ENCODE data around the gene ZNF365. TPM values are rescaled to one million over a fixed set of nuclear protein-coding genes. Genes with fewer than 3 reads are reported as not detected.

ZNF365 gene
- total RNA-seq, 1 donor, result 1.5 TPM

DNA sequence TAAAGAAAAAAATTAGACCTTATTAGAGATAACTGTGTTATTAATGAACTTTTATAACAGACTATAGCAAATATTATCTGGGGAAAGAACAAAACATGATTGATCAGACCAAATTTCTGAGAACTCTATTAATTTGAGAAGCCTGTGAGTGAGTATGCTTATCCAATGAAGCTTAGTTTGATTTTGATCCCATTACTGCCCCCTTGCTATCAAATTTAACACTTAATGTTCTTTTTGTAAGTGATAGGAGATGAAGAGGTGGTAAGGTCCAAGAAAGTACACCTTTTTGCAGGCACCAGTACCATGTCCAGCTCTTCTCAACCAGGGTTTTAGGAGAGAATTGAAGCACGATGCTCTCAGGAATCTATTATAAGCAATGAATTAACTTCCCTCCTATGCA lies 49.9 kb downstream of the ZNF365 start:
- H3K4me3 ChIP-seq (ENCODE audit: low read length), result no peak overlapping the region

DNA sequence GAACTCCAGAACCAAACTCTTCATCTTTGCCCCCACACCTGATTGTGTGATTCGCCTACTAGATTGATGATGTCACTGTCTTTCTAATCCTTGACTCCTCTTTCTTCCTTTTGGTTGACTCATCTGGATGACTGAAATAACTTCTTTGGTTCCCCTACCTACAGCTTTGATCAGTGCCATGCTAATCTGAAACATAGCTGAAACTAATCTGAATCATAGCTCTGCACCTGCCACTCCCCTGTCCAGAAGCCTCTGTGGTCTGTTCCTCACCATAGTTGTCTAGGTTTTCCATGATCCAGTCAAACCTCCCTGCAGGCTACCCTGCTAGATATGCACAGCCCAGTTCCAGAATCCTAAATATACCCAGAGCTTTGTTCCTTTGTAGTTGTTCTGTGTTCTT lies 51.9 kb downstream of the ZNF365 start:
- Histone ChIP-seq H3K9me3 (ENCODE audit: low read depth, low read length) (no peaks in the 10 kb centered on the region), H3K27me3 (ENCODE audit: insufficient read depth, low read length) (no peaks in the 10 kb centered on the region), H3K4me3 (ENCODE audit: low read length) (no peak overlapping the region), H3K4me1 (ENCODE audit: insufficient read depth, low read length) (no peaks in the 10 kb centered on the region)

More for the DNA sequence above, 49.9 kb downstream of the ZNF365 start:
- no peaks in the 10 kb centered on the region for H3K4me1 ChIP-seq (ENCODE audit: insufficient read depth, low read length)
- no peaks in the 10 kb centered on the region for H3K9me3 ChIP-seq (ENCODE audit: low read depth, low read length)
- H3K27me3 ChIP-seq (ENCODE audit: insufficient read depth, low read length), result no peaks in the 10 kb centered on the region

DNA sequence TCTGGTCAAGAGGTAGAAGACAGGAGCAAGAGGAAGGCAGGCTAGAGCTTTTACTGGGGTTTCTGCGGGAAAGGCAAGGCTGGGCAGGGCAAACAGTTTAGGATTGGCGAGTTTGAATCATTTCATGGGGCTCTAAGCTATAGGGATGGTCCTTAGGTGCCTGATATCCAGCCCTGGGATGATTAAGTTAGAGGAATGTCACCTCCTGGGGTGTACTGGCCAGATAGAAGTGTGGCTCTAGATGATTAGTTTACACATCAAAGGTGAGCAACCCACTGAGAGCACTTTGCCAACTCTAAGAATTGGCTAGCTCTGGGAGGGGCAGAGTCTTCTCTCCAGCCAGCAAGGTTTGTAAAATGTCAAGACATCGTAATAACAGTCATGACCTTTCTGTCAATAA lies 52.4 kb downstream of the ZNF365 start:
- Histone ChIP-seq H3K9me3 (ENCODE audit: low read depth, low read length) (no peaks in the 10 kb centered on the region), H3K4me1 (ENCODE audit: insufficient read depth, low read length) (no peaks in the 10 kb centered on the region)

DNA sequence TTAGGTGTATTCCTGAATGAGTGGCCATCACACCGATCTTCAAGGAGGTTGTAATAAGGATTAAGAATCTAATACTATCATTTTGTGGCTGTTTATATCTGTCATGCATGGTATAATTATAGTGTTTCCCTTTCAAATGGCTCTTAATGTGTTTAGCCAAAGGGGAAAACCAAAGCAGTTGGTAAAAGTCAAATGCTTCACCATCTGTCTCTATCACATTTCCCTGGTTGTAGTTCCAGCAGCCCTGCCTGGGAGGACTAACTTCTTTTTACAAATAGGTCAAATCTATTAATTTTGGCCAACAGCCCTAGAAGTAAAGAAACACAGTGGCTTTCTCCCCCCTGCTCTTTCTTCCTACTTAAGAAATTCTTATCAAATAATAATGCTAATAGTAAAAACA lies 56.7 kb downstream of the ZNF365 start:
- Histone ChIP-seq H3K9me3 (ENCODE audit: low read depth, low read length) (no peaks in the 10 kb centered on the region), H3K4me3 (ENCODE audit: low read length) (no peak overlapping the region), H3K4me1 (ENCODE audit: insufficient read depth, low read length) (no peaks in the 10 kb centered on the region), H3K27me3 (ENCODE audit: insufficient read depth, low read length) (peaks cover 4% of the 10 kb centered on the region)

More for the DNA sequence above, 52.4 kb downstream of the ZNF365 start:
- Histone ChIP-seq H3K27me3 (ENCODE audit: insufficient read depth, low read length) (no peaks in the 10 kb centered on the region), H3K4me3 (ENCODE audit: low read length) (no peak overlapping the region)

DNA sequence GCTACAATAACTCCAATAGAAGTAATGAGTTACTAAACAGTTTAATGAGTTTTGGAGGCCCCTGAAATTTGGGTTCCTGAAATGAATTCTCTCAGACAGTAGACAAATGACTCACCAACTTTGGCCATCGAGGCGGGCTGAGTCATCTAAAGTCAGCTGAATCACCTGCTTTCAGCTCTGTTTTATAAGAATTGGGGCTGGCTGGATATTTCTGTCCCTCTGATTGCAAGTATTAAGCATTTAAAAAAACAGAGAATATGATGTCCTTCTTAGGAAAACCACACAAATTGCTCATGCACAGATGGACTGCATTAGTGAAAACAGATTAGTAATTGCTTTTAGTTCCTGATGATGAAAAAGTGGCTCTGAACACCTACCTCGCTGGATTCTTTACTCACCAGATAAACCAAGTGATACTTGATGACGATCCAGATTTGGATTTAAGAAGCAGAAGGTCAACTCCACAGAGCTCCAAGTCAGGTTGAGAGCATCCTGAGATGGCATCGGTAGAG lies 59.1 kb downstream of the ZNF365 start:
- Histone ChIP-seq H3K27me3 (ENCODE audit: insufficient read depth, low read length) (peaks cover 4% of the 10 kb centered on the region), H3K9me3 (ENCODE audit: low read depth, low read length) (no peaks in the 10 kb centered on the region), H3K4me1 (ENCODE audit: insufficient read depth, low read length) (no peaks in the 10 kb centered on the region), H3K4me3 (ENCODE audit: low read length) (no peak overlapping the region)

DNA sequence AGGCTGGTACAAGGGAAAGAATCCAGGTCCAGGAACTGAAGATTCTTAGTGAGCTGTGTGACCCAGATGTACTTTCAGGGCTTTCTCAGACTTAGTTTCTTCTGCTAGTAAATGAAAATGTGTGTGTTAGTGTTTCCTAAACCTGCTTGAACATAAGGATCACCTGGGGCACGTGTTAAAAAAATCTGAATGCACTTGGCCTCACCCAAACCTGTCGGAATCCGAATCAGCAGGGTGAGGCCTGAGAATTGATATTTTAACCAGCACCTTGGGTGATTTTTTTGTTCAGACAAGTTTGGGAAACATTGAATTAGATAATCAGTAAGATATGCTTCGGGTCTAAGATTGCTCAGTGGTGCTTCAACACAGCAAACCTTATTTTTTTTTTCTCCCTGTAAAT lies 59.7 kb downstream of the ZNF365 start:
- H3K9me3 ChIP-seq (ENCODE audit: low read depth, low read length), result no peaks in the 10 kb centered on the region
- no peak overlapping the region for H3K4me3 ChIP-seq (ENCODE audit: low read length)
- H3K27me3 ChIP-seq (ENCODE audit: insufficient read depth, low read length), result peaks cover 4% of the 10 kb centered on the region
- H3K4me1 ChIP-seq (ENCODE audit: insufficient read depth, low read length), result no peaks in the 10 kb centered on the region

DNA sequence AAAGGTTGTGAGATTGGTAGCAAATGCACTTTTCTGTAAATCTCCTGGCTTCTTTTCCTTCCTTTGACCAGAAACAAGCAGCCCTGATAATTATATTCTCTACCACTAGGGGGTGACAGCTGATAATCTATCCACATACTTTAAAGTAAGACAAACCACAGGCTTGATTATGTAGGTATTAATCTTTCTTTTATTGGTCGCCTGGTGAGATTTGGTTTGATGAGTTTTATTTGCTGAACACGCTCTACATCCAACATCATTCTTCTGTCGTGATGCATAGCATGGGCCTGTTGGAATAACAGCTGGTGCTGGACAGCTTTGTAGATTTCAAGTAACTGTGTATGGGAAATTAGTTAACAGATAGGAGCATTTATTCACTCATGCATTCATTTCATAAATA lies 63.5 kb downstream of the ZNF365 start:
- peaks cover 4% of the 10 kb centered on the region for H3K27me3 ChIP-seq (ENCODE audit: insufficient read depth, low read length)
- H3K9me3 ChIP-seq (ENCODE audit: low read depth, low read length), result no peaks in the 10 kb centered on the region
- H3K4me1 ChIP-seq (ENCODE audit: insufficient read depth, low read length), result no peaks in the 10 kb centered on the region
- no peak overlapping the region for H3K4me3 ChIP-seq (ENCODE audit: low read length)

DNA sequence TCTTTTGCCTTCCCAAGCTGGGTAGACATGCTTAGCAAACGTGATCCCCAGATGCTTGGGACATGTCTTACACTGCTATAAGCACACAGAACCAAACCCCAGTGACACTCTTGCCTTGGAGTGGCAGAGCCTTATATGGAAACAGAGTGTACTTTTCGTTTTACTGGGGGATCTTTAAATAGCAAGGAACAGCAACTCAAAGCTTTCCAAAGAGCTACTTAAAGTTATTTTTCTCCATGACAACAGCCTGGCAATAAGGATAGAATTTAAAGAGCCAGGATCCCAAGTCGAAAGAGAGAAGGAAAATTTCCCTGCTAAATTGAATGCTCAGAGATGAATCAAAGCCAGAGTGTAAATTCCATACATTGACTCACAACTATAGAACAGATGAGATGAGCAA lies 67.8 kb downstream of the ZNF365 start:
- H3K4me1 ChIP-seq (ENCODE audit: insufficient read depth, low read length), result no peaks in the 10 kb centered on the region
- H3K4me3 ChIP-seq (ENCODE audit: low read length), result no peak overlapping the region
- no peaks in the 10 kb centered on the region for H3K27me3 ChIP-seq (ENCODE audit: insufficient read depth, low read length)
- H3K9me3 ChIP-seq (ENCODE audit: low read depth, low read length), result no peaks in the 10 kb centered on the region

DNA sequence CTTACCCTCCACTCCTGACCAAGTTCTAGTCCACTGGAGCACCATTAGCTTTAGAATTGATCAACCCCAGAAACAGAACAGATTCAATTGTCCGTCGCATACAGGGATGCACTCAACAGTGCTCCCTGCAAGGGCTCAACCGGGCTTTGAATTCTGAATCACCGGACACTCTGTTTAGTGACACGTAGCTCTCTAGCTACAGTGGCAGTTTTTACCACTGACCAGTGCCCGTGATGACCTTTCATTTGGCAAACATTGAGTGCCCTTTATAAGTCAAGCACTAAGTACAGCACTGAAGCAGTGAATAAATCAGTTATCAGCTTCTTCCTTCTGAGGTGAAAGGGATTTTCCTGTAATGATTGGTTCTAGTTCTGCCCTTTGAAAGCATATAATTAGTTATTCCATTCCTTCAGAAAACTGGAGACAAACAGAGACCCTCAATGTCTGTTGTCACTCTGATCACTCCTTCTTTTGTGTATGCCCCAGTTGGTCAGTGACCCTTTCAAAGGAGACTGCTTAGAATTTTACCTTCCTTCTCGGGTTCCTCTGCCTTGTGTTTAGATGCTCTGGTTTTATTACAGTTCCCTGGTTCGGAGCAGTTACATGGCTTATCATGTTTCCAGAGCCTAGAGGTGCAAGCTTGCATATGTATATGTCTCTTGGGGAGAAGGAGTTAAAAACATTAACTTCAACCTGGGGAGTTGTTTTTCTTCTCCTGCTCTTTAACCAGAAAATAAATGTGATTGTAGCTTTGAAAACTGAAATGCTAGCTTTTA lies 68.9 kb downstream of the ZNF365 start:
- Histone ChIP-seq H3K4me3 (ENCODE audit: low read length) (no peak overlapping the region), H3K27me3 (ENCODE audit: insufficient read depth, low read length) (no peaks in the 10 kb centered on the region), H3K4me1 (ENCODE audit: insufficient read depth, low read length) (no peaks in the 10 kb centered on the region), H3K9me3 (ENCODE audit: low read depth, low read length) (no peaks in the 10 kb centered on the region)

DNA sequence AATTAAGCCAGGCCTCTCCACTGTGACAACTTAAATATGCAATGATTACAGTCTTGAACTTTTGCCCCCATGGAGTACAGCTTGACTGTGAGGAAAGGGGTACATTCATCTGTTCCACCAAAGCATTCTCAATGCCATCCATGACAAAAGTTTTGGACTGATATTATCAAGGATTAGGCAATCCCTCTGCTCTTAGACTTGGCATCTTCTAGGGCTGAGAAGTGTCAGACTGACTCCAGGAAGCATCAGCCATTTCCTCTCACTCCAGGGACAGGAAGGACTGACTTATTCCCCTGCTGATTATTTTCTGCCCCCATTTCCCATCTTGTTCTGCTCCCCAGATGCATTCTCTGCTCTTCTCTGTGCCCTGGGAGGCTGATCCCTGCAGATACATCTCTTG lies 69.7 kb downstream of the ZNF365 start:
- H3K4me3 ChIP-seq (ENCODE audit: low read length), result no peak overlapping the region
- no peaks in the 10 kb centered on the region for H3K4me1 ChIP-seq (ENCODE audit: insufficient read depth, low read length)
- no peaks in the 10 kb centered on the region for H3K27me3 ChIP-seq (ENCODE audit: insufficient read depth, low read length)
- no peaks in the 10 kb centered on the region for H3K9me3 ChIP-seq (ENCODE audit: low read depth, low read length)

DNA sequence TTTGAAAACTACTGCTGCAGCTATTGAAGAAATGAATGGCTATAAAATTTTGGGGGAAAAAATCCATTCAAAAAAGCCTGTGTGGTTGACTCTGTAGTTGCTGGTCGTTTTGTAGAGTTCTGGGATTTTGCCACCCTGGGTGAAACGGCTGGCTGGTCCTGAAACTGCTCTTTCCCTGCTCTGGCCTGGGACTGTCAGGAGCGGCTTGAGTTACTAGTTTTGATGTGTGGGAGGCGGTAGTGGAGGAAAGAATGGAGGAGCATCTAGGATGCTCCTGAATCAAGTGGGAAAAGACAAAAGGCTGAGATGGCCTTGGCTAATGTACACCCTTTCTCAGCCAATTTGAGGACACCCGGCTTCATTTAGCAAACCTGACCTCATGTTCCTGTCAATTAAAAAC lies 72.5 kb downstream of the ZNF365 start:
- H3K4me1 ChIP-seq (ENCODE audit: insufficient read depth, low read length), result peaks cover 9% of the 10 kb centered on the region
- no peaks in the 10 kb centered on the region for H3K9me3 ChIP-seq (ENCODE audit: low read depth, low read length)
- H3K27me3 ChIP-seq (ENCODE audit: insufficient read depth, low read length), result no peaks in the 10 kb centered on the region
- H3K4me3 ChIP-seq (ENCODE audit: low read length), result no peak overlapping the region

DNA sequence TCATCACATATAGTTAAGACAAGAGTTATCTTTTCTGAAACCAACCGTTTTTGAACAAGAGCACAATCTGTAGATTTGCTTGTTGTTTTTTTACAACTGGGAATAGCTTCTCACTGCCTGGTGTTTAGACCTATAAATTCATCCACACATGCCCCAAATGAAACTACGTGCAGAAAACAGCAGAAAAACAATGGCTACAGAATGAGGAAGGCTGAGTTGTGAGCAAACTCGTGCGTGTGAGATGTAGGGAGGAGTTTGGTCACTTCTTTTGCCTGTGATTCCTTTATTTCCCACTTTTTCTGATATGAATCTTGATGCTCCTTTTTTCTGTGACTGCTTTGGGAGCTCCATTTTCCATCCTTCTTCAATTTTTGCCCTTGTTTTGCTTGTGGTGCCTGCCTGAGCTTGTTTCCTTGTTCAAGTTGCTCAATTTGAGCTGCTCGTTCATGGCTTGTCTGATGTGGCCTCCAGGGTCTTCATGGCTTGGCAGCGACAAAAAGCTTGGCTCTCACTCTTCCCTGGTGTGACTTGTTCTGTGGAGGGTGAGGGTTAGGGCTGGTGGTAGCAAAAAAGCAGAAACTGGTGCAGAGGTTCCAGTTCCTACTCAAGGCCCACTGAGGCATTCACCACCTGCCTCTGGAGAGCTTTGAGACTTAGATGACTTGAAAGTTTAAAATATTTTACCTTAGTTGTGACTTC lies 76.9 kb downstream of the ZNF365 start:
- Histone ChIP-seq H3K4me3 (ENCODE audit: low read length) (no peak overlapping the region), H3K9me3 (ENCODE audit: low read depth, low read length) (no peaks in the 10 kb centered on the region), H3K27me3 (ENCODE audit: insufficient read depth, low read length) (no peaks in the 10 kb centered on the region), H3K4me1 (ENCODE audit: insufficient read depth, low read length) (peaks cover 21% of the 10 kb centered on the region)

DNA sequence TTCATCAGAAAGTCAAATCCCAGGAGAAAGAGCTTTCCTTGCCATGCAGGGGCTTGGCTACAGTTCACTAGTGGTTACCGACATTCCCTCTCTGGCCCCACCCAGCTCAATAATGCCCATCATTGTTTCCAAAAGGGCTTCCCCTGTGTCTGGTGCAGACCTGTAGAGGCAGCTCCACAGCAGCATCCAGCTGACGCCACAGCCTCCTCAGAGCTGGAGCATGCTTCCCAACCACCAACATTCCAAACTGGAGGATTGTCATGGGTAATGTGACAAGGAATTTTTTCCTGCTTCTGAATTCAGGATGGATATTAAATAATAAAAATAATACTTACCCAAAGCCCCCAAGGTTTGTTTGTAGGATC lies 77.4 kb downstream of the ZNF365 start:
- Histone ChIP-seq H3K4me3 (ENCODE audit: low read length) (no peak overlapping the region), H3K4me1 (ENCODE audit: insufficient read depth, low read length) (peaks cover 26% of the 10 kb centered on the region), H3K27me3 (ENCODE audit: insufficient read depth, low read length) (no peaks in the 10 kb centered on the region), H3K9me3 (ENCODE audit: low read depth, low read length) (no peaks in the 10 kb centered on the region)
